ENCODE results near the gene RAP1B.

DNA sequence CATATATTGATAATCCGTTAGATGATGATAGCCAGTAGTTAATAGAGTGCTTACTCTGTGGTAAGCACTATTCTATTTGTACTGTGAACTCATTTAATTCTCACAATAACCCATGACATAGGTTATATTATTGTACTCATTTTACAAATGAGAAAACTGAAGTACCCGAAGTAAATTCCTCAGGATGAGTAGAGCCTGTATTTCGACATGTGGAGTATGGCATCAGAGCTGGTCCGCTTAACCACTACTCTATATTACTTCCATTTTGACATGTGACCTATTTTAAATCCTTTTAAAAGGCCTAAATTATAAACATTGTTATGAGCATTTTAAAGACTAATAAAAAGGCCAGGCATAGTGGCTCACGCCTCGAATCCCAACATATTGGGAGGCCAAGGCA, 8.0 kb upstream of the RAP1B start:
- TF ChIP-seq EZH2 (IDR thresholded peaks at IDR 0.05; ENCODE audit: insufficient read depth, poor library complexity, severe bottlenecking) (no peak), EZH2phosphoT487 (IDR thresholded peaks at IDR 0.05; ENCODE audit: insufficient read depth, low read depth) (no peak)
